A673 (cell line): ENCODE data around the gene ZNF205.

ENCODE experiments used
- EZH2 ChIP-seq: fragments of 200-600 bp; sonication (generic); IDR thresholded peaks from 2 replicates; pipeline ENCODE4 v1.6.1; 2017; ENCODE audit warnings: borderline replicate concordance, low read depth, mild to moderate bottlenecking, mixed read lengths, antibody characterized with exemption, low read length; ENCODE audit not compliant: poor library complexity, severe bottlenecking
- TF ChIP-seq, protein P1 (sequence below): fragments of 300-800, 200-600 bp; sonication (generic); conservative IDR thresholded peaks from 2 replicates; pipeline ENCODE4 v1.5.1; 2017; ENCODE audit warnings: low read depth, mild to moderate bottlenecking, antibody characterized with exemption, low read length, moderate library complexity, mixed read lengths

DNA sequence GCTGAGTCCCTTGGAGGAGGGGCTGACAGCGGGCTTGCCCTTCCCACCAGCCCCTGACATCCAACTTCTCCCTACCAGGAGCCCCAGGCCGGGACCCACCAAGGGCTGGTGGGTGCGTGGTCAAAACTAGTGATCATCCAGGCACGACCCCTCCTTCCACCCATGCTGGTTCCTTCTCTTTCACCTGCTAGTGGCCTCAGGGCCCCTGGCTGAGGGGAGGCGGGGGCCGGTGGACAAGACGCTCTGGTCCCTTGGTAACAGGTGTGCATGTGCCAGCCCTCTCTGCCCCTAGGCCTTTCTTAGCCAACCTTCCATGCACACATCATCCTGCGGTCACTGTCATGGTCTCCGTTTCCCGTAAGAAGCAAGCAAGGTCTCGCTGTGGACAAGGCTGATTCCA lies 30.8 kb downstream of the ZNF205 start:
- TF ChIP-seq, protein P1, sequence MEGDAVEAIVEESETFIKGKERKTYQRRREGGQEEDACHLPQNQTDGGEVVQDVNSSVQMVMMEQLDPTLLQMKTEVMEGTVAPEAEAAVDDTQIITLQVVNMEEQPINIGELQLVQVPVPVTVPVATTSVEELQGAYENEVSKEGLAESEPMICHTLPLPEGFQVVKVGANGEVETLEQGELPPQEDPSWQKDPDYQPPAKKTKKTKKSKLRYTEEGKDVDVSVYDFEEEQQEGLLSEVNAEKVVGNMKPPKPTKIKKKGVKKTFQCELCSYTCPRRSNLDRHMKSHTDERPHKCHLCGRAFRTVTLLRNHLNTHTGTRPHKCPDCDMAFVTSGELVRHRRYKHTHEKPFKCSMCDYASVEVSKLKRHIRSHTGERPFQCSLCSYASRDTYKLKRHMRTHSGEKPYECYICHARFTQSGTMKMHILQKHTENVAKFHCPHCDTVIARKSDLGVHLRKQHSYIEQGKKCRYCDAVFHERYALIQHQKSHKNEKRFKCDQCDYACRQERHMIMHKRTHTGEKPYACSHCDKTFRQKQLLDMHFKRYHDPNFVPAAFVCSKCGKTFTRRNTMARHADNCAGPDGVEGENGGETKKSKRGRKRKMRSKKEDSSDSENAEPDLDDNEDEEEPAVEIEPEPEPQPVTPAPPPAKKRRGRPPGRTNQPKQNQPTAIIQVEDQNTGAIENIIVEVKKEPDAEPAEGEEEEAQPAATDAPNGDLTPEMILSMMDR = no peak
- no peak for TF ChIP-seq EZH2
